Esophagus muscularis mucosa (tissue), 4 donors: ENCODE data around the gene RALGPS2. TPM values are rescaled to one million over a fixed set of nuclear protein-coding genes. Genes with fewer than 3 reads are reported as not detected.
A peak's percentile ranks its signal among the peaks of the same experiment; 100 is the strongest.

Experiments used
- DNase-seq: peaks from one replicate; pipeline ENCODE4 v3.0.0-alpha.2; 2017; ENCODE audit errors: extremely low spot score
- H3K27ac ChIP-seq, 4 donors: fragments of 200-600 bp; sonication (generic); replicated peaks in 1 of 4; 1 replicate in 3 of 4; 2 replicates in 1 of 4; pipeline ENCODE4 v1.5.1; 2016 to 2019; ENCODE audit warnings: mild to moderate bottlenecking in 1 of 4
- H3K27me3 ChIP-seq, 4 donors: fragments of 200-600 bp; sonication (generic); one replicate each; pipeline versions ENCODE4 v1.5.1 to v1.6.0; 2016 to 2019
- H3K36me3 ChIP-seq, 4 donors: fragments of 200-600 bp; sonication (generic); one replicate each; pipeline ENCODE4 v1.5.1; 2016 to 2019
- H3K4me1 ChIP-seq, 4 donors: fragments of 200-600 bp; sonication (generic); one replicate each; pipeline ENCODE4 v1.5.1; 2016 to 2019
- H3K4me3 ChIP-seq, 4 donors: fragments of 200-600 bp; sonication (generic); 1 replicate in 2 of 4; 2 replicates in 2 of 4; pipeline ENCODE4 v1.5.1; 2016 to 2019; ENCODE audit warnings: mild to moderate bottlenecking in 4 of 4, moderate library complexity in 1 of 4
- H3K9me3 ChIP-seq, 4 donors: fragments of 200-600 bp; sonication (generic); 1 replicate in 3 of 4; 2 replicates in 1 of 4; pipeline ENCODE4 v1.5.1; 2016 to 2019
- CTCF ChIP-seq, 3 experiments: fragments of 200-600 bp in 2 of 3; fragments of 450-650 bp in 1 of 3; sonication (generic) in 2 of 3; IDR thresholded peaks; one replicate each; pipeline ENCODE4 v1.5.1; 2017 to 2019; ENCODE audit warnings: antibody characterized with exemption in 3 of 3, mild to moderate bottlenecking in 2 of 3, moderate library complexity in 1 of 3
- EP300 ChIP-seq: sonication (generic); formaldehyde crosslinking; IDR thresholded peaks from one replicate; pipeline ENCODE4 v1.6.1; 2017; ENCODE audit warnings: antibody characterized with exemption
- POLR2A ChIP-seq: fragments of 450-650 bp; IDR thresholded peaks from one replicate; pipeline ENCODE4 v1.6.1; 2017; ENCODE audit warnings: antibody characterized with exemption, moderate library complexity, mild to moderate bottlenecking, low read depth
- POLR2AphosphoS5 ChIP-seq, 2 donors: sonication (generic); formaldehyde crosslinking; IDR thresholded peaks; one replicate each; pipeline ENCODE4 v1.6.1; 2017; ENCODE audit warnings: antibody characterized with exemption in 2 of 2
- WGBS: methylation state at CpG from one replicate; pipeline ENCODE4 v1.1.5; 2018; 5-methylcytosine and 5-hydroxymethylcytosine counted together
- intact Hi-C: fragments of 100-400 bp; cut with DNase I; formaldehyde crosslinking; loops from one replicate; pipeline ENCODE4 v1.15.1; 2023
- total RNA-seq, 4 donors: library from RNA; depleted of rRNA; stranded (reverse); fragments of >200 nt; gene quantifications; one replicate each; pipeline versions ENCODE4 v1.1.0 to v1.2.1, GENCODE V29; 2016

Gene RALGPS2
- 10 to 100 TPM in 3 of 4 donors, 1 to 10 TPM in 1; 9.3 to 22.8 (median 17.3) TPM for total RNA-seq

- TF ChIP-seq CTCF (IDR thresholded peaks at IDR 0.05) (peak in 1 of 3 experiments; percentile 4), EP300 (no peak), POLR2AphosphoS5 (IDR thresholded peaks at IDR 0.05) (peak; percentile 42 to 66), POLR2A (no peak)
- Histone ChIP-seq H3K27me3 (no peaks in the 10 kb centered on the region), H3K4me1 (peaks cover 4 to 32% (median 16%) of the 10 kb centered on the region in 4 donors), H3K36me3 (no peaks in the 10 kb centered on the region), H3K4me3 (peak within 1 kb of the TSS; percentile 90 to 97 (median 94)), H3K9me3 (no peaks in the 10 kb centered on the region), H3K27ac (peak within 1 kb of the TSS; percentile 78 to 89 (median 83))
- intact Hi-C loops = no loop called here
- 11% methylated on average over 7 of the region's 90 CpGs for WGBS
- no peak for DNase-seq
Observed at GRCh38 chr1:178724728-178725465, at the start of gene RALGPS2. Gene RALGPS2 (plus strand): TSS chr1:178725244. CDS start chr1:178776765, 51,521 bp downstream.

- Histone ChIP-seq H3K4me1 (no peaks in the 10 kb centered on the region), H3K4me3 (no peak overlapping the region), H3K27me3 (no peaks in the 10 kb centered on the region), H3K36me3 (no peaks in the 10 kb centered on the region), H3K27ac (no peak overlapping the region), H3K9me3 (no peaks in the 10 kb centered on the region)
- TF ChIP-seq CTCF (IDR thresholded peaks at IDR 0.05) = no peak
- TF ChIP-seq POLR2A = no peak
- no peak for DNase-seq
- intact Hi-C loops = no loop called here
- 65% methylated on average over 2 of the region's 2 CpGs for WGBS
Observed at GRCh38 chr1:178679237-178679636, 45.8 kb upstream of the RALGPS2 start.

GRCh38 chr1:178682429-178682828, 42.6 kb upstream of the RALGPS2 start:
- H3K4me3 ChIP-seq = no peak overlapping the region
- 28% methylated on average over 2 of the region's 2 CpGs for WGBS
- no peaks in the 10 kb centered on the region for H3K4me1 ChIP-seq
- no peak for DNase-seq
- TF ChIP-seq POLR2AphosphoS5 (IDR thresholded peaks at IDR 0.05) (no peak), POLR2A (no peak), EP300 (no peak), CTCF (IDR thresholded peaks at IDR 0.05) (no peak)
- no peaks in the 10 kb centered on the region for H3K27me3 ChIP-seq
- no peaks in the 10 kb centered on the region for H3K9me3 ChIP-seq
- intact Hi-C loops = no loop called here
- no peaks in the 10 kb centered on the region for H3K36me3 ChIP-seq
- H3K27ac ChIP-seq = no peak overlapping the region

- H3K4me1 ChIP-seq = no peaks in the 10 kb centered on the region
- no peaks in the 10 kb centered on the region for H3K36me3 ChIP-seq
- 86% methylated on average over 2 of the region's 2 CpGs for WGBS
- no peak overlapping the region for H3K27ac ChIP-seq
- TF ChIP-seq POLR2A (no peak), EP300 (no peak), POLR2AphosphoS5 (IDR thresholded peaks at IDR 0.05) (no peak), CTCF (IDR thresholded peaks at IDR 0.05) (no peak)
- DNase-seq = no peak
- intact Hi-C loops = no loop called here
- H3K9me3 ChIP-seq = no peaks in the 10 kb centered on the region
- H3K27me3 ChIP-seq = no peaks in the 10 kb centered on the region
- H3K4me3 ChIP-seq = no peak overlapping the region
Observed at GRCh38 chr1:178682886-178683285, 42.2 kb upstream of the RALGPS2 start.

- DNase-seq = no peak
- Histone ChIP-seq H3K9me3 (no peaks in the 10 kb centered on the region), H3K27me3 (no peaks in the 10 kb centered on the region), H3K36me3 (no peaks in the 10 kb centered on the region), H3K4me1 (no peaks in the 10 kb centered on the region), H3K27ac (no peak overlapping the region), H3K4me3 (no peak overlapping the region)
- intact Hi-C loops = no loop called here
- no peak for TF ChIP-seq POLR2A
- TF ChIP-seq EP300 = no peak
- TF ChIP-seq CTCF (IDR thresholded peaks at IDR 0.05) = no peak
- TF ChIP-seq POLR2AphosphoS5 (IDR thresholded peaks at IDR 0.05) = no peak
- WGBS = 92% methylated on average over 2 of the region's 2 CpGs
Observed at GRCh38 chr1:178683291-178683690, 41.8 kb upstream of the RALGPS2 start.
